Measurements from ENCODE around the gene SOBP. TPM values are rescaled to one million over a fixed set of nuclear protein-coding genes. Genes with fewer than 3 reads are reported as not detected.

The SOBP gene
- total and polyA plus RNA-seq, 7 donors = 5.7 to 27.6 (median 19.5) TPM

DNA sequence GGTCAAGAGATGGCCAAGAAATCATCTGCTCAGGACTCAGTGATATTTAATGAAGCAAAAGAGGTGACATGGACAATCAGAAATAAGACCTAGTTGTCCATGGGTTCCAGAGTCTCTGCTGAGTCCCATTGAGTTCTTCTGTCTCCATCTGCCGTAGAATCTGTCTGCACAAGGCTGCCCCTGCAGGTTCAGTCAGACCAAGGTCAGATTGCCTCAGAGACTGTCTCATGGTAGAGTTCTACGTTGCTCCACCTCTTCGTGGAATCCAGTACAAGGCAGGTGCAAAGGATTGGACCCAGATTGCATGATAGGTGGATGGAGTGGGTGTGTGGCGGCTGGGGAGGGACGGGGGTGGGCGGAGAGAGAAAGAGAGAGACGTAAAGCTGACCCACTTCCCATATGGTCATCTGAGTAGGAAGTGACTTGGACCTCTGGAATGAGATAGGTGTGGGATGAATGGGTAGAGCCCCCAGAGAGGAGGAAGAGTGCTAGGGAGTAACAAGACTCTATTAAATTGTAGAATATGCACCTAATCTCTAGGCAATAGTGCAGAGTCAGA lies 75.3 kb downstream of the SOBP start:
- peak in 2 of 4 donors; percentile 24 to 38 for ATAC-seq
- intact Hi-C loops (cut with DNase I) = no loop called here
- H3K27ac ChIP-seq = no peak overlapping the region

GRCh38 chr6:107567643-107568042 lies 77.7 kb downstream of the SOBP start:
- no peak for DNase-seq
- intact Hi-C loops (cut with DNase I) = no loop called here
- no peak for ATAC-seq
- WGBS, 3 donors = 50 to 78% (median 55%) methylated on average over 1 of the region's 1 CpG
- Histone ChIP-seq H3K36me3 (ENCODE audit: insufficient read depth in 1 of 2, low read depth in 1 of 2) (no peaks in the 10 kb centered on the region), H3K27ac (no peak overlapping the region), H3K4me3 (no peak overlapping the region), H3K4me1 (no peaks in the 10 kb centered on the region), H3K27me3 (ENCODE audit: insufficient read depth in 3 of 3, low read length in 2 of 3) (no peaks in the 10 kb centered on the region), H3K9me3 (no peaks in the 10 kb centered on the region)
- TF ChIP-seq, protein P1, sequence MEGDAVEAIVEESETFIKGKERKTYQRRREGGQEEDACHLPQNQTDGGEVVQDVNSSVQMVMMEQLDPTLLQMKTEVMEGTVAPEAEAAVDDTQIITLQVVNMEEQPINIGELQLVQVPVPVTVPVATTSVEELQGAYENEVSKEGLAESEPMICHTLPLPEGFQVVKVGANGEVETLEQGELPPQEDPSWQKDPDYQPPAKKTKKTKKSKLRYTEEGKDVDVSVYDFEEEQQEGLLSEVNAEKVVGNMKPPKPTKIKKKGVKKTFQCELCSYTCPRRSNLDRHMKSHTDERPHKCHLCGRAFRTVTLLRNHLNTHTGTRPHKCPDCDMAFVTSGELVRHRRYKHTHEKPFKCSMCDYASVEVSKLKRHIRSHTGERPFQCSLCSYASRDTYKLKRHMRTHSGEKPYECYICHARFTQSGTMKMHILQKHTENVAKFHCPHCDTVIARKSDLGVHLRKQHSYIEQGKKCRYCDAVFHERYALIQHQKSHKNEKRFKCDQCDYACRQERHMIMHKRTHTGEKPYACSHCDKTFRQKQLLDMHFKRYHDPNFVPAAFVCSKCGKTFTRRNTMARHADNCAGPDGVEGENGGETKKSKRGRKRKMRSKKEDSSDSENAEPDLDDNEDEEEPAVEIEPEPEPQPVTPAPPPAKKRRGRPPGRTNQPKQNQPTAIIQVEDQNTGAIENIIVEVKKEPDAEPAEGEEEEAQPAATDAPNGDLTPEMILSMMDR (IDR thresholded peaks at IDR 0.05) = no peak

More for the DNA sequence above, 75.3 kb downstream of the SOBP start:
- no peaks in the 10 kb centered on the region for H3K9me3 ChIP-seq
- H3K4me3 ChIP-seq = no peak overlapping the region
- H3K36me3 ChIP-seq (ENCODE audit: insufficient read depth in 1 of 2, low read depth in 1 of 2) = no peaks in the 10 kb centered on the region
- WGBS, 3 donors = 87 to 89% (median 89%) methylated on average over 7 of the region's 7 CpGs
- TF ChIP-seq, protein P1 (IDR thresholded peaks at IDR 0.05) = no peak
- no peaks in the 10 kb centered on the region for H3K4me1 ChIP-seq
- DNase-seq = no peak
- H3K27me3 ChIP-seq (ENCODE audit: insufficient read depth in 3 of 3, low read length in 2 of 3) = no peaks in the 10 kb centered on the region

DNA sequence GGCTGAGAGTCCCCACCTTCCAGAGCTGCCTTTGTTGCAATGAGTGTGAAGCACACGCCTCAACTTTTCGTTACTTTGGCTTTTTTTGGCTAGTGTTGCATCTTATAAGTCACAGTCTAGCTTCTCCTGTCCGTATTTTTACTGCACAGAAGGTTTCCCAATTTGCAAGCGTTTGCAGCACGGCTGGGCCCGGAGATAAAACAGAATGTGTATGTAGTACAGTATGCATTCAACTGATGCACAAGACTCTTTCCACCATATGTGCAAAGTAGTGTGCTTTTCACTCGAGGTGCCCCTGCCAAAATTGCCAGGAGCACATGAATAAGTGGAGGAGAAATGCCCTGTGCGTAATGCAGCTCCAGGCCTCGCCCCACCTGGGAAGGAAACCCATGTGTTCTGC lies 79.6 kb downstream of the SOBP start:
- no peak overlapping the region for H3K4me3 ChIP-seq
- H3K9me3 ChIP-seq = no peaks in the 10 kb centered on the region
- no peak overlapping the region for H3K27ac ChIP-seq
- DNase-seq (no peak), ATAC-seq (no peak)
- no peaks in the 10 kb centered on the region for H3K4me1 ChIP-seq
- peaks cover 0 to 3% of the 10 kb centered on the region in 2 donors for H3K36me3 ChIP-seq (ENCODE audit: insufficient read depth in 1 of 2, low read depth in 1 of 2)
- 90 to 94% (median 90%) methylated on average over 9 of the region's 9 CpGs for WGBS, 3 donors
- no peaks in the 10 kb centered on the region for H3K27me3 ChIP-seq (ENCODE audit: insufficient read depth in 3 of 3, low read length in 2 of 3)
- TF ChIP-seq, protein P1 (IDR thresholded peaks at IDR 0.05) = no peak
- intact Hi-C loops (cut with DNase I) = no loop called here

DNA sequence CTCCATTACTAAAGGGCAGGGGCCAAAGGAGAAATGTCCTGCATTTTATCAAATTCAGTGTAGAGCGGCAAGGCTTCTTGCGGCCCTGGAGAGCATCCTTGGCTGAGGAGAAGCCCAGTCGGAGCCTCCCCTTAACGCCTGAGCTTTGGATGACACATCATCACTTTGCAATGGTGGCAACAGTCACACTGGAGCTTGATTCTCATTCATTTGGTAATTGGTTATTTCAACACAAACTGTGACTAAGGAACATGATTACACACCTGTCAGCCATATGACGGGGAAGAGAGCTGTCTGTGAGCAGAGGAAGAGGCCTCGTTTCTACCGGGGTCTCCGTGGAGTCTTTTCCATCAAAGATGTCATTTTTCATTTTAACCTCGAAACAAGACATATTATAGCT lies 81.4 kb downstream of the SOBP start:
- H3K27ac ChIP-seq = no peak overlapping the region
- intact Hi-C loops (cut with DNase I) = no loop called here
- H3K4me3 ChIP-seq = no peak overlapping the region
- 80 to 90% (median 84%) methylated on average over 9 of the region's 9 CpGs for WGBS, 3 donors
- TF ChIP-seq, protein P1 (IDR thresholded peaks at IDR 0.05) = no peak
- no peaks in the 10 kb centered on the region for H3K4me1 ChIP-seq
- H3K27me3 ChIP-seq (ENCODE audit: insufficient read depth in 3 of 3, low read length in 2 of 3) = no peaks in the 10 kb centered on the region
- ATAC-seq (peak; percentile 55 to 84 (median 70)), DNase-seq (no peak)
- no peaks in the 10 kb centered on the region for H3K9me3 ChIP-seq
- peaks cover 0 to 4% of the 10 kb centered on the region in 2 donors for H3K36me3 ChIP-seq (ENCODE audit: insufficient read depth in 1 of 2, low read depth in 1 of 2)

- Histone ChIP-seq H3K9me3 (no peaks in the 10 kb centered on the region), H3K4me3 (no peak overlapping the region), H3K27me3 (ENCODE audit: insufficient read depth in 3 of 3, low read length in 2 of 3) (no peaks in the 10 kb centered on the region), H3K4me1 (no peaks in the 10 kb centered on the region), H3K36me3 (ENCODE audit: insufficient read depth in 1 of 2, low read depth in 1 of 2) (peaks cover 0 to 4% of the 10 kb centered on the region in 2 donors), H3K27ac (no peak overlapping the region)
- 85 to 89% (median 86%) methylated on average over 6 of the region's 6 CpGs for WGBS, 3 donors
- ATAC-seq (no peak), DNase-seq (no peak)
- TF ChIP-seq, protein P1 (IDR thresholded peaks at IDR 0.05) = no peak
- intact Hi-C loops (cut with DNase I) = no loop called here
Measured at GRCh38 chr6:107572886-107573285, 83.0 kb downstream of the SOBP start.
